ENCODE data around the gene TNS3. TPM values are rescaled to one million over a fixed set of nuclear protein-coding genes. Genes with fewer than 3 reads are reported as not detected.

The TNS3 gene
- total and polyA plus RNA-seq, 10 of the 15 experiments (the other 5 are each of a cell fraction or from before 2014, with no cell fraction given): 0.27 to 2.7 (median 0.79) TPM

DNA sequence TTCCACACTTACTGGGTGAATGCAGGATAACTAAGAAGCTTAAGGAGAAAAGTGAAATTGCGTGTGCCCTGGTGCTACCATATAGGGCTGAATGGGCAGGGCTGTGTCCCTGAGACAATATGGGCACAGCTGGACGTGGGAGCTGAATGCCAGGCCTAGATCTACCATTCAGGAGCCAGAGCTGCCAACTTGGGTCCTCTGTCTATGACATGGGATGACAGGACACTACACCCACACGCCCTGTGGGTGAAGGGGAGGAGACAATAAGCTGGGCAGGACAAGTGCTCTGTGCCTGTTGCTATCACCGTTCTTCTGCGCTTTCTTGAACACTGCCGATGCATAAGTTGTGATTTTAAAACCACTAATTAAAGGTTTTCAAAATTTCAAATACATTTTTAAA lies 293.9 kb downstream of the TNS3 start:
- no peak overlapping the region for H3K9ac ChIP-seq (ENCODE audit: control insufficient read depth, insufficient read depth, low read length)
- TF ChIP-seq YBX1 (IDR thresholded peaks at IDR 0.05) (no peak), MEF2A (IDR thresholded peaks at IDR 0.05; ENCODE audit: insufficient read depth, low read depth, low read length) (no peak), TAF1 (IDR thresholded peaks at IDR 0.05; ENCODE audit: borderline replicate concordance, low read depth, low read length) (no peak), KLF5 (IDR thresholded peaks at IDR 0.05; ENCODE audit: partially characterized antibody) (no peak), NFYA (IDR thresholded peaks at IDR 0.05; ENCODE audit: borderline replicate concordance, low read depth, low read length) (no peak), FOXK2 (IDR thresholded peaks at IDR 0.05) (no peak), CREB1 (IDR thresholded peaks at IDR 0.05; ENCODE audit: low read depth) (no peak), MYB (IDR thresholded peaks at IDR 0.05; ENCODE audit: borderline replicate concordance, low read depth, low read length) (no peak), ASH2L (IDR thresholded peaks at IDR 0.05; ENCODE audit: borderline replicate concordance, low read depth) (no peak), RCOR1 (conservative IDR thresholded peaks at IDR 0.05; ENCODE audit: low read depth, low read length) (no peak)
- TF ChIP-seq, protein P1, sequence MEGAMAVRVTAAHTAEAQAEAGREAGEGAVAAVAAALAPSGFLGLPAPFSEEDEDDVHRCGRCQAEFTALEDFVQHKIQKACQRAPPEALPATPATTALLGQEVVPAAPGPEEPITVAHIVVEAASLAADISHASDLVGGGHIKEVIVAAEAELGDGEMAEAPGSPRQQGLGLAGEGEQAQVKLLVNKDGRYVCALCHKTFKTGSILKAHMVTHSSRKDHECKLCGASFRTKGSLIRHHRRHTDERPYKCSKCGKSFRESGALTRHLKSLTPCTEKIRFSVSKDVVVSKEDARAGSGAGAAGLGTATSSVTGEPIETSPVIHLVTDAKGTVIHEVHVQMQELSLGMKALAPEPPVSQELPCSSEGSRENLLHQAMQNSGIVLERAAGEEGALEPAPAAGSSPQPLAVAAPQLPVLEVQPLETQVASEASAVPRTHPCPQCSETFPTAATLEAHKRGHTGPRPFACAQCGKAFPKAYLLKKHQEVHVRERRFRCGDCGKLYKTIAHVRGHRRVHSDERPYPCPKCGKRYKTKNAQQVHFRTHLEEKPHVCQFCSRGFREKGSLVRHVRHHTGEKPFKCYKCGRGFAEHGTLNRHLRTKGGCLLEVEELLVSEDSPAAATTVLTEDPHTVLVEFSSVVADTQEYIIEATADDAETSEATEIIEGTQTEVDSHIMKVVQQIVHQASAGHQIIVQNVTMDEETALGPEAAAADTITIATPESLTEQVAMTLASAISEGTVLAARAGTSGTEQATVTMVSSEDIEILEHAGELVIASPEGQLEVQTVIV (IDR thresholded peaks at IDR 0.05; ENCODE audit: borderline replicate concordance, partially characterized antibody): no peak
- TF ChIP-seq, protein P2, sequence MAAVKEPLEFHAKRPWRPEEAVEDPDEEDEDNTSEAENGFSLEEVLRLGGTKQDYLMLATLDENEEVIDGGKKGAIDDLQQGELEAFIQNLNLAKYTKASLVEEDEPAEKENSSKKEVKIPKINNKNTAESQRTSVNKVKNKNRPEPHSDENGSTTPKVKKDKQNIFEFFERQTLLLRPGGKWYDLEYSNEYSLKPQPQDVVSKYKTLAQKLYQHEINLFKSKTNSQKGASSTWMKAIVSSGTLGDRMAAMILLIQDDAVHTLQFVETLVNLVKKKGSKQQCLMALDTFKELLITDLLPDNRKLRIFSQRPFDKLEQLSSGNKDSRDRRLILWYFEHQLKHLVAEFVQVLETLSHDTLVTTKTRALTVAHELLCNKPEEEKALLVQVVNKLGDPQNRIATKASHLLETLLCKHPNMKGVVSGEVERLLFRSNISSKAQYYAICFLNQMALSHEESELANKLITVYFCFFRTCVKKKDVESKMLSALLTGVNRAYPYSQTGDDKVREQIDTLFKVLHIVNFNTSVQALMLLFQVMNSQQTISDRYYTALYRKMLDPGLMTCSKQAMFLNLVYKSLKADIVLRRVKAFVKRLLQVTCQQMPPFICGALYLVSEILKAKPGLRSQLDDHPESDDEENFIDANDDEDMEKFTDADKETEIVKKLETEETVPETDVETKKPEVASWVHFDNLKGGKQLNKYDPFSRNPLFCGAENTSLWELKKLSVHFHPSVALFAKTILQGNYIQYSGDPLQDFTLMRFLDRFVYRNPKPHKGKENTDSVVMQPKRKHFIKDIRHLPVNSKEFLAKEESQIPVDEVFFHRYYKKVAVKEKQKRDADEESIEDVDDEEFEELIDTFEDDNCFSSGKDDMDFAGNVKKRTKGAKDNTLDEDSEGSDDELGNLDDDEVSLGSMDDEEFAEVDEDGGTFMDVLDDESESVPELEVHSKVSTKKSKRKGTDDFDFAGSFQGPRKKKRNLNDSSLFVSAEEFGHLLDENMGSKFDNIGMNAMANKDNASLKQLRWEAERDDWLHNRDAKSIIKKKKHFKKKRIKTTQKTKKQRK (IDR thresholded peaks at IDR 0.05; ENCODE audit: low read depth, low read length): no peak
- no peak overlapping the region for H3K4me3 ChIP-seq
- intact Hi-C loops (cut with micrococcal nuclease; ENCODE audit: unreplicated experiment): no loop called here
- ChIA-PET SMC1A (ENCODE audit: uncharacterized antibody, unreplicated experiment) (interaction anchor here (0.7 to 1.2 kb wide), 3 partner anchors 14 to 22 kb away, joined by 3 to 4 read pairs (median 3); no protein-coding TSS in a partner anchor), RAD21 (ENCODE audit: unreplicated experiment) (no interaction called here), CTCF (interaction anchor here (1.8 kb wide), 1 partner anchor 21 kb away, joined by 9 read pairs; no protein-coding TSS in a partner anchor), POLR2A (no interaction called here)
- no peak for FAIRE-seq
- H3K27me3 ChIP-seq (replicated peaks in 1 of 2; ENCODE audit: control insufficient read depth in 2 of 2, insufficient read depth in 2 of 2, low read length in 1 of 2): no peaks in the 10 kb centered on the region
- in situ Hi-C loops (cut with MboI): no loop called here
- no peaks in the 10 kb centered on the region for H4K20me1 ChIP-seq (ENCODE audit: control insufficient read depth, insufficient read depth)
- ATAC-seq: no peak
- no peak overlapping the region for H3K27ac ChIP-seq (ENCODE audit: control insufficient read depth, insufficient read depth)
- DNase-seq (ENCODE audit: low read depth, low spot score): no peak
- H2AFZ ChIP-seq (ENCODE audit: control insufficient read depth, low read depth, low read length): no peak overlapping the region
- H3K4me1 ChIP-seq (ENCODE audit: control insufficient read depth, insufficient read depth, low read length): peaks cover 12% of the 10 kb centered on the region
- no peak overlapping the region for H3K4me2 ChIP-seq (ENCODE audit: control insufficient read depth, insufficient read depth)
- no peaks in the 10 kb centered on the region for H3K36me3 ChIP-seq (ENCODE audit: control insufficient read depth in 2 of 2, insufficient read depth in 2 of 2, low read length in 1 of 2)
- H3K9me3 ChIP-seq (replicated peaks; ENCODE audit: control insufficient read depth, insufficient read depth, low read length): no peaks in the 10 kb centered on the region; the same call in 1 of the 3 replicates
- H3K79me2 ChIP-seq (ENCODE audit: control insufficient read depth, insufficient read depth, low read length): no peaks in the 10 kb centered on the region
- BruUV-seq (replicated peaks): no TSS peak
- 61% methylated on average over 6 of the region's 6 CpGs for WGBS (ENCODE audit: insufficient coverage, insufficient replicate concordance, low lambda C conversion rate, missing lambda C conversion rate)

All from GM12878 (cell line).